Endothelial cell of umbilical vein (primary cell): ENCODE results near the gene OR2AG2. TPM values are rescaled to one million over a fixed set of nuclear protein-coding genes. Genes with fewer than 3 reads are reported as not detected.

Experiments
- BruUV-seq: library from RNA; stranded (reverse); fragments of 400-500 nt; replicated peaks from 2 replicates; lab custom pipeline; 2021; lab: Mats Ljungman, UMichigan
- CTCF ChIA-PET: fragments of 300-600, 350-600 bp; sonication (Branson Sonifier 250); formaldehyde crosslinking; loops from one replicate; lab custom pipeline; 2021; ENCODE audit warnings: antibody characterized with exemption, inconsistent platforms; lab: Charles Lee
- POLR2A ChIA-PET: fragments of 300-600, 350-600 bp; sonication (Branson Sonifier 250); formaldehyde crosslinking; loops from one replicate; lab custom pipeline; 2021; ENCODE audit warnings: antibody characterized with exemption, inconsistent platforms; lab: Charles Lee
- DNase-seq: peaks from one replicate; pipeline ENCODE4 v3.0.0-alpha.2; 2011; ENCODE audit warnings: low read depth, low spot score
- FAIRE-seq: peaks from 2 replicates; lab custom pipeline; 2011; peaks lifted over from hg19 to GRCh38; lab: Jason Lieb, UNC
- H2AFZ ChIP-seq: 2 replicates; pipeline ENCODE4 v1.6.0; 2012; ENCODE audit warnings: low read depth, low read length, control low read depth, inconsistent platforms
- H3K27ac ChIP-seq: 2 replicates; pipeline ENCODE4 v1.5.1; 2011; ENCODE audit warnings: low read depth, mild to moderate bottlenecking, control low read depth, low read length, moderate library complexity; ENCODE audit not compliant: insufficient read depth
- H3K27me3 ChIP-seq, 2 experiments: 2 replicates each; pipeline versions ENCODE4 v1.6.0 to v1.6.1; 2011; ENCODE audit warnings: low read length in 2 of 2, mixed read lengths in 1 of 2; ENCODE audit not compliant: control insufficient read depth in 2 of 2, insufficient read depth in 2 of 2
- H3K36me3 ChIP-seq, 2 experiments: 2 replicates in 1 of 2; 3 replicates in 1 of 2; pipeline ENCODE4 v1.5.1; 2011; ENCODE audit warnings: low read length in 2 of 2, mild to moderate bottlenecking in 1 of 2, moderate library complexity in 1 of 2; ENCODE audit not compliant: control insufficient read depth in 2 of 2, insufficient read depth in 2 of 2; ENCODE audit errors: extremely low read depth in 1 of 2
- H3K4me1 ChIP-seq: 3 replicates; pipeline ENCODE4 v1.5.1; 2011; ENCODE audit warnings: mild to moderate bottlenecking, low read length; ENCODE audit not compliant: control insufficient read depth, insufficient read depth; ENCODE audit errors: extremely low read depth
- H3K4me2 ChIP-seq: 2 replicates; pipeline ENCODE4 v1.6.1; 2011; ENCODE audit warnings: low read length, control low read depth, mixed read lengths; ENCODE audit not compliant: insufficient read depth
- H3K4me3 ChIP-seq, 3 experiments: fragments of 200-600 bp in 1 of 3; sonication (generic), shearing (Covaris generic) in 1 of 3; replicated peaks in 1 of 3; 2 replicates each; pipeline ENCODE4 v1.5.1; 2011 to 2016; ENCODE audit warnings: control low read depth in 3 of 3, low read length in 3 of 3, mild to moderate bottlenecking in 2 of 3, inconsistent platforms in 1 of 3, low read depth in 1 of 3, moderate library complexity in 1 of 3; ENCODE audit not compliant: insufficient read depth in 1 of 3
- H3K79me2 ChIP-seq: 2 replicates; pipeline ENCODE4 v1.6.0; 2012; ENCODE audit warnings: low read length, inconsistent platforms; ENCODE audit not compliant: control insufficient read depth, insufficient read depth
- H3K9ac ChIP-seq: replicated peaks from 2 replicates; pipeline ENCODE3; 2011; ENCODE audit warnings: low read length, control low read depth; ENCODE audit not compliant: insufficient read depth; ENCODE audit errors: extremely low read depth
- H3K9me1 ChIP-seq: replicated peaks from 3 replicates; pipeline ENCODE4 v1.6.0; 2011; ENCODE audit warnings: mild to moderate bottlenecking, low read length; ENCODE audit not compliant: control insufficient read depth, insufficient read depth; ENCODE audit errors: extremely low read depth
- H3K9me3 ChIP-seq: replicated peaks from 2 replicates; pipeline ENCODE4 v1.5.1; 2012; ENCODE audit warnings: low read length, inconsistent platforms; ENCODE audit not compliant: control insufficient read depth, insufficient read depth
- H4K20me1 ChIP-seq: replicated peaks from 2 replicates; pipeline ENCODE3; 2011; ENCODE audit warnings: mild to moderate bottlenecking, low read length; ENCODE audit not compliant: control insufficient read depth, insufficient read depth; ENCODE audit errors: extremely low read depth
- EZH2 ChIP-seq: IDR thresholded peaks from 2 replicates; pipeline ENCODE4 v1.6.1; 2012; ENCODE audit warnings: borderline replicate concordance, low read depth, mild to moderate bottlenecking, moderate library complexity, low read length, inconsistent platforms; ENCODE audit not compliant: severe bottlenecking
- FOS ChIP-seq: IDR thresholded peaks from 2 replicates; pipeline ENCODE4 v1.6.1; 2011; ENCODE audit warnings: mild to moderate bottlenecking, low read length, moderate library complexity, borderline replicate concordance; ENCODE audit not compliant: insufficient read depth
- GATA2 ChIP-seq: IDR thresholded peaks from 2 replicates; pipeline ENCODE4 v1.7.0; 2011; ENCODE audit warnings: low read depth, mild to moderate bottlenecking, moderate library complexity, mixed read lengths, low read length; ENCODE audit not compliant: insufficient read length, insufficient read depth
- dilution Hi-C: fragments of 300-500 bp; cut with MboI; formaldehyde crosslinking; loops from one replicate; pipeline ENCODE4 v1.15.0; 2019; ENCODE audit warnings: low sequenced_read_pairs; ENCODE audit not compliant: extremely low pct_ligation_motif_present
- intact Hi-C: fragments of 100-400 bp; cut with micrococcal nuclease; formaldehyde crosslinking; loops from one replicate; pipeline ENCODE4 v1.10.0; 2022
- polyA plus RNA-seq, 4 experiments: library from polyadenylated mRNA; depleted of rRNA in 3 of 4; stranded (reverse) in 3 of 4; unstranded in 1 of 4; fragments of >200 nt; gene quantifications; 2 replicates each; pipeline versions ENCODE4 v1.2.1 to v1.2.3, GENCODE V29; 2011 to 2012; ENCODE audit warnings: missing spikeins in 1 of 4
- total RNA-seq: library from RNA; stranded (reverse); gene quantifications from 2 replicates; pipeline ENCODE4 v1.2.3, GENCODE V29; 2021
- TF ChIP-seq, protein P1 (sequence below): IDR thresholded peaks from 2 replicates; pipeline ENCODE4 v1.6.1; 2011; ENCODE audit not compliant: insufficient read depth, insufficient read length
- TF ChIP-seq, protein P2 (sequence below), 2 donors: IDR thresholded peaks; 1 replicate in 1 of 2; 2 replicates in 1 of 2; pipeline ENCODE4 v1.5.1; 2011; ENCODE audit warnings: low read length in 2 of 2, mild to moderate bottlenecking in 2 of 2, moderate library complexity in 2 of 2, control low read depth in 1 of 2, inconsistent platforms in 1 of 2, low read depth in 1 of 2; ENCODE audit not compliant: insufficient read depth in 1 of 2; ENCODE audit errors: extremely low read depth in 1 of 2

Gene OR2AG2
- total and polyA plus RNA-seq, 2 donors (not counting 3 experiments of a cell fraction or from before 2014, with no cell fraction given), result 0.18 to 0.33 TPM

DNA sequence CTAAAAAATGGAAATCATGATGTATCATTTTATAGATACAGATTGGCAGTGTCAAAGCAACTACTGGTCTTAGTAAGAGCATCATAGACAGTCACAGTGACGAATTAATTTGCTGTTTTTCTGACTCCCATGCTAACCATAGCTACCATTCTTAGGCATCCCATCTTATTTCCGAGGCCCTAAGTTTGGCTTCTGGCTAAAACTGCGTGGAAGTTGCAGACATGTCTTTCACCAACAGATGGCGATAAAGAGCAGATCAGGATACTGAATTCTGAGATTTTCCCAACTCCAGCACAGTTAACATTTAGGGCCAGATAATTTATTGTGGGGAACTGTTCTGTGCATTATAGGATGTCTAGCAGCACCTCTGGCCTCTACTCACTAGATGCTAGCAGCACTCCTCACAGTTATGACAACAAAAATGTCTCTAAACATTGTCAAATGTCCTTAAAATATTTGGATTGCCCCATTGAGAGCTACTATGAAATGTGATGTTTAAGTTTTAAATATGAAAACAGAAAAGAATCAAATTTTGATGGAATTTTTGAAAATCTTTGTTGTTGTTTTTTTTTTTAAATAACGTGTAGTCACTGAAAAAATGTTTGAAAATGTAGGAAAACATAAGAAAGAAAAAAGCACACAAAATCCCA lies 16.3 kb downstream of the OR2AG2 start:
- DNase-seq (peak; percentile 58), FAIRE-seq (peak; percentile 96)
- no peaks in the 10 kb centered on the region for H4K20me1 ChIP-seq
- H3K9me1 ChIP-seq, result no peaks in the 10 kb centered on the region
- intact Hi-C loops (loop anchor here (5.0 kb wide), 1 partner anchor 138 kb away; the partner anchor contains the start of gene TPP1), dilution Hi-C loops (no loop called here)
- no peaks in the 10 kb centered on the region for H3K36me3 ChIP-seq
- H3K9me3 ChIP-seq, result no peaks in the 10 kb centered on the region
- H3K27ac ChIP-seq, result no peak overlapping the region
- H3K79me2 ChIP-seq, result no peaks in the 10 kb centered on the region
- no peak overlapping the region for H3K4me2 ChIP-seq
- H3K4me3 ChIP-seq, result no peak overlapping the region
- H3K27me3 ChIP-seq, result peaks cover 2 to 8% of the 10 kb centered on the region in 2 experiments
- no peak overlapping the region for H3K9ac ChIP-seq
- H3K4me1 ChIP-seq, result no peaks in the 10 kb centered on the region
- H2AFZ ChIP-seq, result no peak overlapping the region
- no TSS peak for BruUV-seq
- CTCF ChIA-PET, result interaction anchor here (0.6 to 12.2 kb wide), 43 partner anchors 13 to 819 kb away, joined by 3 to 391 read pairs (median 4); partner anchors contain the start of genes APBB1, ARFIP2 and TIMM10B
- POLR2A ChIA-PET, result no interaction called here
- TF ChIP-seq GATA2 (no peak), EZH2 (no peak), FOS (no peak)
- TF ChIP-seq, protein P1, sequence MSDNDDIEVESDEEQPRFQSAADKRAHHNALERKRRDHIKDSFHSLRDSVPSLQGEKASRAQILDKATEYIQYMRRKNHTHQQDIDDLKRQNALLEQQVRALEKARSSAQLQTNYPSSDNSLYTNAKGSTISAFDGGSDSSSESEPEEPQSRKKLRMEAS, result no peak
- TF ChIP-seq, protein P2, sequence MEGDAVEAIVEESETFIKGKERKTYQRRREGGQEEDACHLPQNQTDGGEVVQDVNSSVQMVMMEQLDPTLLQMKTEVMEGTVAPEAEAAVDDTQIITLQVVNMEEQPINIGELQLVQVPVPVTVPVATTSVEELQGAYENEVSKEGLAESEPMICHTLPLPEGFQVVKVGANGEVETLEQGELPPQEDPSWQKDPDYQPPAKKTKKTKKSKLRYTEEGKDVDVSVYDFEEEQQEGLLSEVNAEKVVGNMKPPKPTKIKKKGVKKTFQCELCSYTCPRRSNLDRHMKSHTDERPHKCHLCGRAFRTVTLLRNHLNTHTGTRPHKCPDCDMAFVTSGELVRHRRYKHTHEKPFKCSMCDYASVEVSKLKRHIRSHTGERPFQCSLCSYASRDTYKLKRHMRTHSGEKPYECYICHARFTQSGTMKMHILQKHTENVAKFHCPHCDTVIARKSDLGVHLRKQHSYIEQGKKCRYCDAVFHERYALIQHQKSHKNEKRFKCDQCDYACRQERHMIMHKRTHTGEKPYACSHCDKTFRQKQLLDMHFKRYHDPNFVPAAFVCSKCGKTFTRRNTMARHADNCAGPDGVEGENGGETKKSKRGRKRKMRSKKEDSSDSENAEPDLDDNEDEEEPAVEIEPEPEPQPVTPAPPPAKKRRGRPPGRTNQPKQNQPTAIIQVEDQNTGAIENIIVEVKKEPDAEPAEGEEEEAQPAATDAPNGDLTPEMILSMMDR (IDR thresholded peaks at IDR 0.05; ENCODE audit: extremely low read depth in 1 of 2, insufficient read depth in 1 of 2, low read depth in 1 of 2, low read length in 2 of 2), result peak; percentile 76 to 80
